HG02840 (cell line): Measurements from ENCODE around the gene ERCC6L.
"Not testable (repeated sequence)": the region's sequence is repeated elsewhere in the genome, so short reads cannot be mapped to it uniquely, and the experiment has no call there.

ENCODE experiments used
- ATAC-seq: cut with Tn5 transposase; IDR thresholded peaks from one replicate; pipeline ENCODE4 v1.9.1; 2021; ENCODE audit warnings: mild to moderate bottlenecking, moderate library complexity, moderate number of reproducible peaks; ENCODE audit not compliant: unreplicated experiment, low FRiP score

Gene ERCC6L

GRCh38 chrX:72176289-72176688 lies 62.5 kb downstream of the ERCC6L start:
- not testable (repeated sequence) for ATAC-seq

GRCh38 chrX:72169008-72169728 lies 69.7 kb downstream of the ERCC6L start:
- no peak for ATAC-seq

- no peak for ATAC-seq
These were observed 73.3 kb downstream of the ERCC6L start for GRCh38 chrX:72165551-72165950.

DNA sequence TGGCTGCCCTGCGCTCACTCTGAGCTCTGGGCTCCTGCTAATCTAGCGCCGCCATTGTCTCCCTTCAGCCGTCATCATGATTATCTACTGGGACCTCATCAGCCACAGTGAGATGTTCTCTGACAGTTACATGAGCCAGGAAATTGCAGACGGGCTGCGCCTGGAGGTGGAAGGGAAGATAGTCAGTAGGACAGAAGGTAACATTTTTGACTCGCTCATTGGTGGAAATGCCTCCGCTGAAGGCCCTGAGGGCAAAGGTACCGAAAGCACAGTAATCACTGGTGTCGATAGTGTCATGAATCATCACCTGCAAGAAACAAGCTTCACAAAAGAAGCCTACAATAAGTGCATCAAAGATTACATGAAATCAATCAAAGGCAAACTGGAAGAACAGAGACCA lies 79.1 kb downstream of the ERCC6L start:
- no peak for ATAC-seq

- ATAC-seq = no peak
These were observed 80.1 kb downstream of the ERCC6L start for GRCh38 chrX:72158773-72159172.
